IMR-90 (cell line): Measurements from ENCODE around the gene FOXK2.

Experiments used
- CEBPB ChIP-seq: IDR thresholded peaks from 2 replicates; pipeline ENCODE4 v1.6.1; 2012; ENCODE audit warnings: low read depth, low read length, improper control_type of control experiment
- CTCF ChIP-seq: conservative IDR thresholded peaks from 2 replicates; pipeline ENCODE4 v1.5.1; 2012; ENCODE audit warnings: mild to moderate bottlenecking, low read depth, low read length, improper control_type of control experiment
- USF2 ChIP-seq: fragments of 150-350 bp; IDR thresholded peaks from 2 replicates; pipeline ENCODE4 v1.6.1; 2017; ENCODE audit warnings: mild to moderate bottlenecking, antibody characterized with exemption, low read length, low read depth

- no peak for TF ChIP-seq CTCF
- TF ChIP-seq USF2: no peak
- TF ChIP-seq CEBPB: no peak
Observed at GRCh38 chr17:82639628-82640027, 120.1 kb downstream of the FOXK2 start.
